Measurements from ENCODE around the gene NOTO.

The NOTO gene

DNA sequence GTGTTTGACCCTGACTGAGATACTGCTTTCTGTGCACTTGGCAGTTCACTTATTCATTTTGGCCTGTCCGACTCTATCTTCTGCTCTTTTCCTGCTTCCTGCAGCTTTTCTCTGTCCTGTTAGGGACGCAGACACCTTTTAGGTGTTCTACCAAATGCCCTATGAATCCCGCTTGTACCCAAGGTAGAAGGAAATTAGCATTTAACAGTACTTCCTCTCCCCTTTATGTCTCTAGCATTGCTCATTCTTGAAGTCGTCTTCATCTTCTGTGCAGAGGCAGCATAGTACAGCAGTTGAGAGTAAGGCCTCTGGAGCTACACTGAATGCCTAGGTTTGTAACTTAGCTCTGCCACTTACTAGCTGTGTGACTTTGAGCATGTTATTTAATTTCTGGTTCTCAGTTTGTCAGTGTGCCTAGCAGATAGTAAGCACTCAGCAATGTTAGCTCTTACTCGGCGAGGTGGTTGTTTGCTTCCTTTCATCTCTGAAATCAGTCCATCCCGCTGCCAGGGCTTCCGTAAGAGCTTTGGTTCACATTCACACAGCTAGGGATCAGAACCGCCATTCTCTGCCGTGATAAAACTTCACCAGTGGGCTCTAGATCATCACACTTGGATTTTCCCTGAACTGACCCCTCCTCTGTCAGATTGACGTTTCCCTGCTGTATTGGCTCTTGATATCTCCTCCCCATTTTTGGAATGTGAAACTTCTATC, 33.1 kb downstream of the NOTO start:
- DNase-seq = no peak

DNA sequence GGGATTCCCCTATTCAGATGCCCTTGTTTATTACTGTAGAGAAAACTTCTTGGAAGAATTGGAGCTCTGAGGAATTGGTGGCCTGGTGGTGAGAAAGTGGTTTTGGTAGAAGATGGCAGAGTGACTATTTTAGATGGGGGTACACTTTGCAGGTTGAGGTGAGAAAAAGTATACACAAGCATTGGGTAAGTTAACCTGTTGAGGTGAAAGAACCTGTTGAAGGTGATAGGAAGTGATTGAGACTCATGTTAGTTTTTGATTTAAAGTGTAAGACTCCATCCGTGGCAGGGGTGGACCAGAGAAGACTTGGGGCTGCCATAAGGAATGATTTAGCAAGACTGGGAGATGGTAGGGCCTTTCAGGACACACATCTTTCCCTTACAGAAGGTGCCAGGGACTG, 34.8 kb downstream of the NOTO start:
- DNase-seq = no peak

DNA sequence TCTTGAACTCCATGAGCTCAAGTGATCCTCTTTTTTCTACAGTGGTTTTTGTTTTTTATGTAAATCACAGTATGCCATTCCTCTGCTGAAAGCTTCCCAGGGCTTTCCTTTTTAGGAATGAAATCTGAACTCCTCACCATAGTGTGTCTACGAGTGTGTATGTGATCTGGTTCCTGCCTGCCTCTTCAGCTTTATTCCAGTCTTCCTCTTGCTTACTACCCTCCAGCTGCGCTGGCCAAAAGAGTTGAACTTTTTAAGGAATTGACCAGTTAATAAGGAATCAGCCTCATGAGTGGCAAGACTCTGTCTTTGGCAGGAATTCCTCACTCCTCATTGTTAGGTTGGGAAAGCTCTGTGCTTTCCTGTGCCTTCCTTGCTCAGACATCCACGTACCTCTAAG, 35.8 kb downstream of the NOTO start:
- DNase-seq = no peak

DNA sequence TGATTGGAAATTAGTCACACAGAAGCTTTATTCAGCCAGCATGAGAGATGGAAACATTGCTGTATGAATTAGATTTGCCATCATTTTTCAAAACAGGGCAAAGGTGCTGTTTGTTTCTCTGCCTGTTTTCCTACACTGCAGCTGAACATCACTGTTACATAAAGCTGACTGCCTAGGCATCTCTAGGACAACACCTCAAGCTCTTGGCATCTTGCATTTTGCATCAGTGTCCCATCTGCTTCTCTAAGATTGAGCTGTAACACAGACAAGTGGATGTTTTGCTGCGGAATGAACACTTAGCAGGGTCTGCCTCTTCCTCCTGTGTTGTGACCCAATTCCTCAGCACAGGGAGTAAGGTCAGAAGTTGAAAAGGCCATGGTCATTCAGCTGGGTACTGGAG, 36.6 kb downstream of the NOTO start:
- no peak for DNase-seq

DNA sequence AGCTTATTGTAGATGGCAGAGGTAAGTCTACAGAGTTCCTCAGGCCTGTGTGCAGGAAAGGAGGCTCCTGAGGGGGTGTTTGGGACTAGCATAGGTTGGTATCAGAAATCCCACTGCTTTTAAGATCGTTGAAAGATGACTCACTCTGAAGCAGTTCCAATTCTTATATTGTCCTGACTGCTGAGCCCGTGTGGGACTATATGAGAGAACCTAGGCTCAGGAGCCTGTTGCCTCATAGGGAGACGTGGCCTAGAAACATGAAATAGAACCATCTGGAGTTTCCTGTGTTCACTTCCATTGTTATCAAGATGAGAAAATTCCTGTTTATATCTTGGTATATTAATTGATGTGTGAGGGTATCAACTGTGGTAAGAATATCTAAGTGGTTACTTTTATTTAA, 37.4 kb downstream of the NOTO start:
- no peak for DNase-seq

DNA sequence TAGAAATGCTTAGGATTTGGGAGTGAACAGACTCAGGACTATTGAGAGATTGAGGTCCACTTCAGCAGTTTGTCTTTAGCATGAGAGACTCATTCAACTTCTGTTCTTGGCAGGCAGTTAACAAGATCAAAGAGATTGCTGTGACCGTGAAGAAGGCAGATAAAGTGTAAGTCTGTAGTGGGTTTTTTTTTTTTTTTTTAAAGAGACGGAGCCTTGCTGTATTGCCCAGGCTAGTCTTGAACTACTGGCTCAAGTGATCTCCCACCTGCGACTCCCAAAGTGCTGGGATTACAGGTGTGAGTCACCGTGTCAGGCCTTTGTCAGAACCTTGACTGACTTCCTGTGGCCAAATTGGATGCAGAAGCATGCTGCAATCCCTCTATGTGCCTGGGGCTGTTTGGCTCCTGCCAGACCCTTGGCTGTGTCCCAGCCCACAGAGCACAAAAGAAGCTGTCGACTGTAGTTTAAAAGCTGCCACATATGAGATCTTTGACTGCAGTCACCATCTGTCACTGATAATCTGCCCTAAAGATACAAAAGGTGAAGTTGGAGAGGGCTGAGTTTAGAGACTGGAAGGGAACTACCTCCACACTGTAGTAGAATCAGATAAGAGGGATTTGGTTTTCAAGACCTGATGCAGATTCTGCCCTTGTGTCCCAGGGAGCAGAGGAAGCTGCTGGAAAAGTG, 41.7 kb downstream of the NOTO start:
- DNase-seq = no peak

DNA sequence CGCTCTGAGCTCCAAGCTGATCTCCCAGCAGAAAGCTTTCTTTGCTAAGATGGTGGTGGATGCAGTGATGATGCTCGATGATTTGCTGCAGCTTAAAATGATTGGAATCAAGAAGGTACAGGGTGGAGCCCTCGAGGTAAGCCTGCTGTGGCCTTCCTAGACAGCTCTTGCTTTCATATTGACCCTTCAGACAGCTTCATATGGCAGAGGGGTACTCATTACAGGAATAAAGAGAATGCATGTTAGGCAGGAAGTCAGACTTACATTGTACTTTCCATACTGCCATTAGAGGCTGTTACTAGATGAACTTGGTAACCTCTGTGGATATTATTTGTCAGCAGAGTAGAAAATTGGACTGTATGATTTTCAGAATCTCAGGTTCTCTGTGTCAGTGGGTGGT, 42.2 kb downstream of the NOTO start:
- no peak for DNase-seq

DNA sequence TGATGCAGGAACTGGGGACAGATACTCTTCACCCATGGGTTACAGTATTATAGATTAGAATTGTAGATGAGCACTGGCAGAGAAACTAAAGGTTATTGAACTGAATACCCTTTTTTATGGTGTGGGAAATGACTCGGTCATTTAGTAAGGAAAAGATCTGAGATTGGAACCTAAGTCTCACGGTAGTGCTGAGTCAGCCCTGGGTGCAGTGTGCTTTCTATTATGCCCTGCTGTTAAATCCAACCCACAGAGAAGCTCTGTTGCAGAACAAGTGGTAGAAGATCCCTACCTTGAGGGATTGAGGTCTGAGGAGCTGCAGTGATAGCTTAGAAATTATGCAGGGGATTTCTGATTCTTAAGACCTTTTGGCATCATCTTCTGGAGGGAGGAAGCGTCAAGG, 44.5 kb downstream of the NOTO start:
- DNase-seq = no peak

DNA sequence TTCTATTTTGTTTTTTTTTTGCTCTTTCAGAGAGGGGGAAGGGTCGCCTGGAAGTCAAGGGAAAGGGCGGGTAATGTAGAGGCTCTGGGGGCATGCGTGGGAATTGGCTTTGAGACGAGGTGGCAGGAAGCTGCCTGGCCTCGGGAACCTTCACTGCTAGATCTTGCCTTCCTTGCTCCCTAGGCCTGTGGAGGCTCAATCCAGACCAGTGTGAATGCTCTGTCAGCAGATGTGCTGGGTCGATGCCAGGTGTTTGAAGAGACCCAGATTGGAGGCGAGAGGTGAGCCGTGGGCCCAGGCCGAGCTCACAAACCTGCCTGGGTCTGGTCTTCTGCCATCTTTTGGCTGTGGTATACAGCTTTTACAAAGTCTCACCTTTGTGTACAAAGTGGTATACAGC, 47.3 kb downstream of the NOTO start:
- DNase-seq = no peak

DNA sequence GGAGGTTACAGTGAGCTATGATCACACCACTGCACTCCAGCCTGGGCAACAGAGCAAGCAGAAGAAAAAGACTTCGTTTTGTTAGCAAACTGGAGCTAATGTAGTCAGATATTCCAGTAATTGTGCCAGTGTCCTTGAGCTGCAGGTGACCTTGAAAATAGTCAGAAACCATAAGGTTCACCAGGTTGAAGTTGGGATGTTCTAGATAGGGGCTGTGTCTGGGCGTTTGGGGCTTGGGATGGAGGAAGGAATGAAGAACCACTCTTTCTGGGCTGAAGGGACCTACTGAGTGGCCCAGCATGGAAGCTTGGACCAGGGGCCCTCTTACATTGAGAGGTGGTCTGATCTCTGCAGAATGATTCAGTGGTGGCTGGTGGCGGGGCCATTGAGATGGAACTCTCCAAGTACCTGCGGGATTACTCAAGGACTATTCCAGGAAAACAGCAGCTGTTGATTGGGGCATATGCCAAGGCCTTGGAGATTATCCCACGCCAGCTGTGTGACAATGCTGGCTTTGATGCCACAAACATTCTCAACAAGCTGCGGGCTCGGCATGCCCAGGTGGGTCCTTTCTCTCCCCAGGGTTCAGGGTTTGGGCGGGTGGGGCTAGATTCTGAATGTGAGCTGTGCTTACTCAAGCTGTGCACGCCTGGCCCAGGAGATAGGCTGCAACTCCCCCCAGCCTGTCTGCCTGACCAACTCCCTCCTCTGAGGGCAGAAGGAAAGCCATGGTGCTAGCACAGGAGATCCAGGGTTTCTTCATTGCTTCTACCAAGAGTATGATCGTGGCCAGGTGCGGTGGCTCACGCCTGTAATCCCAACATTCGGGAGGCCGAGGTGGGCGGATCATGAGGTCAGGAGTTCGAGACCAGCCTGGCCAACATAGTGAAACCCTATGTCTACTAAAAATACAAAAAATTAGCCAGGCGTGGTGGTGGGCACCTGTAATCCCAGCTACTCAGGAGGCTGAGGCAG, 48.8 kb downstream of the NOTO start:
- DNase-seq = no peak

DNA sequence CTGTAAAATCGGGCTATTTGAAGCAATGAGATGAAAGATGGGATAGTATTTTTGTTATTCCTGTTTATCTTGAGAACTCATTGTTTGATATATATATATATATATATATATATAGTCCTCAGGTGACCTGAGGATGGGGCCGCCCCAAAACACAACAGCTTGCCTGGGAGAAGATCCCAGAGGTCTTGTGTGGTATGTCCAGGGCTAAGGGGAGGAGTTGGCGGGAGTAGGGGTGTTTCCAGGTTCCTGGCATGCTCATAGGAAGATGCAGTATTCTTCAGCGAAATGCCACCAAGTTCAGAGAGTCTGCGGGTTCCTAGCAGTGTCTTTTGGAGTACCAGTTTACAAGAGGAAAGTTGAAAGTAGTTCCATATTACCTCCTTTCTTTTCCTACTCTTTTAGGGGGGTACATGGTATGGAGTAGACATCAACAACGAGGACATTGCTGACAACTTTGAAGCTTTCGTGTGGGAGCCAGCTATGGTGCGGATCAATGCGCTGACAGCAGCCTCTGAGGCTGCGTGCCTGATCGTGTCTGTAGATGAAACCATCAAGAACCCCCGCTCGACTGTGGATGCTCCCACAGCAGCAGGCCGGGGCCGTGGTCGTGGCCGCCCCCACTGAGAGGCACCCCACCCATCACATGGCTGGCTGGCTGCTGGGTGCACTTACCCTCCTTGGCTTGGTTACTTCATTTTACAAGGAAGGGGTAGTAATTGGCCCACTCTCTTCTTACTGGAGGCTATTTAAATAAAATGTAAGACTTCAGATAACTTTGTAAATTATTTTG, 50.1 kb downstream of the NOTO start:
- DNase-seq = no peak

DNA sequence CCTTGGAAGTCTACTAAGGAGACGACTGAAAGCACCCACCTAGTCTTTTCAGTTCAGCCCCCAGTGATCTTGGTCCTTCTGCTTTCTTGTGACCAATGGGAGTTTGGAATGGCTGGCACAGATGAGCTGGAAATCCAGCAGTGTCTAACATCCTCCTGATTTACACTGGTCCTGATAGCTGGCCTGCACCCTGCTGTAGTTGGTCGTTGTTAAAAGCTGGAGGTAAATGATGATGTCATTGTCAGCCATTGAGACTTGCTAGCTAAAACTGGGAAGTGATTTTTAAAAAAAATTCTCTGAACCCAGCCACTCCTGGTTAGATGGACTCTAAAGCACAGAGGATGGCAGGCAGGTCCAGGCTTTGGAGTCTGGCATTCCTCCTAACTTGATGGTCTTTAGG, 51.0 kb downstream of the NOTO start:
- DNase-seq = peak; percentile 8 to 19 (median 19)

DNA sequence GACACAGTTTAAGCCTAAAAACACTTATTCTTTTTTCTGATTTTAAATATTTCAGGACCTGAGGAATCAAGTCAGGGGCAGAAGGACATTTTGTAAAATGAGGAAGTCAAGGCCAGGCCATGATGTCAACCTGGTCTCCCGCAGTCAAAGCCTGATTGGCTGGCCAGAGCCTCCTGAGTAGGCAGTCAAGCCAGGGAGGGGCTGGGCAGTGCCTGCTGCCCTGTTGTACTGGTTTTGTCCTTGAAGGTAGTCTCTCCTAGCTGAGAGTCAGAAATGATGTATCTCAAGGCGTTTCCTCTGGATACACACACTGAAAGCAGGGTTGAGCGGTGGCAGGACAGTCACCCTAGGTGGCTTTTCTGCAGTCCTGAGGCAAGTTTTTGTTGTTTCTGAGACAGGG, 51.5 kb downstream of the NOTO start:
- peak; percentile 62 to 77 (median 67) for DNase-seq

DNA sequence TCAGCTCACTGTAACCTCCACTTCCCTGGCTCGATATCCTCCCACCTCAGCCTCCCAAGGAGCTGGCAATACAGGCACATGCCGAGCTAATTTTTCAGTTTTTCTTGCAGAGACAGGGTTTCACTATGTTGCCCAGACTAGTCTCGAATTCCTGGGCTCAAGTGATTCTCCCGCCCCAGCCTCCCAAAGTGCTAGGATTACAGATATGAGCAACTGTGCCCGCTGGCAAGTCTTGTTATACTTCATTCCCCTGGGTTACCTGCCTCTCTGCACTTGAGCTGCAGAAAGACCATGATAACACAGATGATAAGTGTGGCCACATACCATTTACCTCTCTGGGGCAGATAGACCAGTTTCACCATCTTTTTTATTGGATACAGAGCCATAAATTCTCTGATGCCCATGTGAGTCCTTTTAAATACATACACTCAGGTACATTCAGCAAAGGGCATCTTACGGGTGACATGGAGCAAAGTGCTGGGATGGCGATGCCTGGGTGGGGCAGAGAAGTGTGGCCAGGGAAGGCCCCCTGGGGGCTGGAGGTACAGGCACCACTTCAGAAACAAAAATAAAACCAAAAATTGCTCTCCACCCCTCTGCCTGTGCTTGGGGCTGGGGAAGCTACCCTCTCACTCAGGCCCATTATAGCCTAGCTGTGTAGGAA, 52.1 kb downstream of the NOTO start:
- no peak for DNase-seq

DNA sequence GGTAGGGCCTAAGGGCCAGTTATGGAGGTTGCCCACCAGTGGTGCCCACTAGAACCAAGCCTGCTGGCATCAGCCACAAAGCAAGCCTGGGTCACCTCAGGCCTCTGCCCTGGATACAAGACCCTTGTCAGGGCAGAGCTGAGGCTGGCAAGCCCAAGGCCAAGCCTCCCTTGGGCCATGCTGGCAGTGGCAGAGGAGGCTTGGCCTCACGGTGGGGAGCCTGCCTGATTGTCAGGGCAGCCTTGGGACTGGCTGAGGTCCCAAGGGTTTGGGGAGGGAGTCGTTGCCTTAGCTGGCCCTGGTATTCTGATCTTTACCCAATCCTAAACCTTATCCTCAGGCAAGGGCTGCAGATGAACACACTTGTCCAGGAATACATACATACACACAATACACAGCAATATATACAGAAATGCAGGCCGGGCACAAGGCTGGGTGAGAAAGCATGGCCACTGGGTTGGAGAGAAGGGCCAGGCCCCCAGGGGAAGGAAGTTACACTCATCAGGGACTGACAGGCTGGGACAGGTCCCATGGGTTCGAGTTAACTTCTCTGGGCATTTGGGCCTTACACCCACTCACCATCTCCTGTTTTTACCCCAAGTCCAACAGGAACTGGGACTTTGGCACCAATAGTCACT, 52.8 kb downstream of the NOTO start:
- no peak for DNase-seq

DNA sequence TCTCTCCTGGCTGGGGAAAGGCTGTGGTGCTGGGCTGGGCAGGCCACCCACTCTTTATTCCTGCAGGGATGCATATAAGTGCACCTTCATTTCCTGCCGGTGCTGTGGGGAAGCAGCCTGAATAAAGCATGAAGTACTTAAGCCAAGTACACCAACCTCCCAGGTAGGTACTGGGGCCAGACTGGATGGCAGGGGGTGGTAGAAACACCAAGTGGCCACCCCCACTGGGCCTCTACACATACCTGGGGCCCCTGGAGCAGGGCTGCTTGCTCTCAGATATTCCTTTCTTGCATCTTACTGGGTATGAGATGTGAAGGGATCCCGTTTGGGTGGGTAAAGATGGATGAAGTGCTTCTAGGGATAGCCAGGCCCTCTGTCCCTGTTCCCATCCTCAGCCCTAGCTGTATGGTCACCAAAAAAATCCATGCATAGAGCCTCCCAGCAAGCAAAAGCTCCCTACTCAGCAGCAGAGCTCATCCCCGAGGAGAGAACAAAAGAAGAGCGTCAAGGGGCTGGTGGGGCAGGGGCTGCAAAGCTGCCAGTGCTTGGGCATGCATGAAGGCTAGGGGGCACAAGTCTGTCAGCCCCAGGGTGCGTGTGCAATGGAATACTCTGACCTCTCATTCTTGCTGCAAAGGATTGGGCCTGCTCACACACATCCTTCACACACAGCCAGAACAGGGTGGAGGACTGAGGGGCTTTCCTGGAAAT, 53.7 kb downstream of the NOTO start:
- DNase-seq = no peak

DNA sequence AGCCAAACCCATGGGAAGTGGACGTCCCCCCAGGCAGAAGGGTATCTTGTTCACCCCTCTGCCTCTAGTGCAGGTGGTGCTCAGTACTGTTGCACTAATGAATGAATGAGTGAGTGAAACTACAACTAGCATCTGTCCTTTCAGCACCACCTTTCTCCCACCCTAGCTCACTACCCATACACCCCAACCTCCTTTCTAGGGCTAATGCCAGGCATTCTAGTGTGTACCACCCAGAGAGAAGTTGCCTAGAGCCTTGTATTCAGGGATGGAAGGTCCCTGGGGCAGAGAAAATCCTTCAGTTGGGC, 54.2 kb downstream of the NOTO start:
- no peak for DNase-seq

DNA sequence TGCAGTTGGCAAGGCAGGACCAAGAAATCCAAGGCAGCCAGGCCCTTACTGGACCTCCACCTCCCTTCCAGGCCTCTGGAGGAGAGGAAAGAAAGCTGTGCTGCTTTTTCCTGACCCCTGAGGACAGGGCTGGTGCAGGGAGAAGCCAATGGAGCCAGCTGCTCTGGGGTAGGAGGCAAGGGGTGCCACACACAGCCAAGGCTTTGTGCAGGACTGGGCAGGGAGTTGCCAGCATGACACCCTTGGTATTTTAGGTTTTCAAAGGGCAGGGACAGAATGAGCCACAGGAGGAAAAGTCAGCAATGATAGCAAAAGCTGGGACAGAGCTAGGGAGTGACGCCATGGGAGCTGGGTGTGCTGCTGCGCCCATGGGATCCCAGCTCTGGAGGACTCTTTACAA, 54.6 kb downstream of the NOTO start:
- no peak for DNase-seq

DNA sequence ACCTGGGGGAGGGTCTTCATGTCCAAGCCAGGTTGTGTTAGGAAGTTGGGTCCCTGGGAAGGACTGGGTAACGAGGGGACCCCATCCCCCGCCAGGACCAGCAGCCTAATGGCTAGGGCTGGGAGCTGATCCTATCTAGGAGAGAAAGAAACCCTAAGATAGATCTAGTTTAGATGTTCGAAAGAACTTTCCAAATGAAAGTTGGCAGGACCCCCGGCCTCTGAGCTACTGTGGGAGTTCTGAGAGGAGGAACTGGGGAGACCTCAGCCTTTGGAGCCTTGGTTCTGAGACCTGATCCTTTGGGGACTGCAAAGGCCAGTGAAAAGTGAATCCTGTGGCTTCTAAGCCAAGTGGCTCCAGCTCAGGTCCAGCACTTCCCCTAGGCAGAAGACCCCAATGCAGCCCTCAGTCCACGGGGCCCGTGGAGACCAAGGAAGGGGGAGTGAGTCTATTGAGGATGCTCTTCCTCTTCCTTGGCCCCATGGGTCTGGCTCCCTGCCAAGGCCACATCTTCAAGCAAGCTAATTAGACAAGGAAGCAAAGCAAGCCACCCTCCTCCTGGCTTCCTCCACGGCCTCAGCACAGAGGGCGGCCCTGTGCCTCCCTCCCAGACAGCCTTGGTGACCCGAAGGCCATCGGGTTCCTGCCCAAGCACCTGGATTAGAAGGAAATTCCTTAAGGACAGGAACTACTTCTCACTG, 55.2 kb downstream of the NOTO start:
- peak; percentile 14 to 44 (median 24) for DNase-seq

DNA sequence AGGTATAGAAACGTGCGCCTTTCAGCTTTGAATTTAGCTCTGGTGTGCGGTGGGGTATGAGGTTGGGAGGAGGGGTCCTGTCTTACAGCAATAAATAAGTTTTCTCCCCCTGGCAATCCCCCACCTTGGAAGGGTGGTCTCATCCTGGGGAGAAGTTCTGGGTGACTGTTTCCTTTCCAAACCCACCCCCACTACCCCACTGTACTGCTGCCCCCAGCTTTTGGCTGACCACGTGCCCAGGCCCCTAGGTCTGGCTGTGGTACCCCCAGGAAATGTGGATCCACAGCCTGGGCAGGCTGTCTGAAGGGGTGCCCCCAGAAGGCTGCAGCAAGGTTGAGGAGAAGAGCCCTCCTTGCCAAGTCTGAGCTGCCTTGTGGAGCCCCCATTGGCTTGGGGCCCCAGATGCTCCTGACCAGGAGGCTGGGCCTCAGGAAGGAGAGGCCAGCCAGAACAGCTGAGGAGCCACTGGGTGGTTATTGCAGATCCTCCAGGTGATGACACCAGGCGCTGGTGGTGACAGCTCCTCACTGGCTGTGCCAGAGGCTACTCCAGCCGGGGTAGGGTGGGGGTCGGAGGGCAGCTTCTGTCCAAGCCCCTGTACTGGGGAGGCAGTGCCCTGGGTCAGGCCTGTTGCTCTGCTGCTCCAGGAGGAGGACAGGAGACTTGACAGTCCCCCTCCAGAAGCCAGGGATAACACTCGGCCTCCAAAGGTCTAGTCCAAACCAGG, 56.0 kb downstream of the NOTO start:
- no peak for DNase-seq

All from suppressor macrophage treated with lipopolysaccharide for 1 hour (primary cell).